A549 (cell line): ENCODE measurements around the gene LRRC61.

Experiments used
- CHD2 ChIP-seq: fragments of 150-350 bp; IDR thresholded peaks from 2 replicates; pipeline ENCODE4 v1.6.1; 2014; ENCODE audit warnings: low read length; ENCODE audit not compliant: partially characterized antibody
- EHMT2 ChIP-seq: fragments of 200-600 bp; sonication (generic); IDR thresholded peaks from 2 replicates; pipeline ENCODE4 v1.6.1; 2016; ENCODE audit warnings: antibody characterized with exemption, low read depth, mild to moderate bottlenecking, moderate library complexity
- JUN ChIP-seq, 2 experiments: fragments of >200 bp; sonication (Bioruptor Twin); formaldehyde crosslinking; IDR thresholded peaks; 2 replicates in 1 of 2; 3 replicates in 1 of 2; pipeline ENCODE4 v1.6.1; 2016 to 2017
- KDM1A ChIP-seq: fragments of 200-600 bp; sonication (generic); IDR thresholded peaks from 2 replicates; pipeline ENCODE4 v1.6.1; 2016; ENCODE audit warnings: low read depth, mild to moderate bottlenecking
- KDM5A ChIP-seq: fragments of 200-600 bp; sonication (generic); IDR thresholded peaks from 2 replicates; pipeline ENCODE4 v1.6.1; 2016; ENCODE audit warnings: antibody characterized with exemption, mild to moderate bottlenecking
- MAX ChIP-seq: IDR thresholded peaks from 2 replicates; pipeline ENCODE4 v1.6.1; 2012
- MYC ChIP-seq: IDR thresholded peaks from 2 replicates; pipeline ENCODE4 v1.6.1; 2012; ENCODE audit warnings: mild to moderate bottlenecking, inconsistent platforms, low read length, improper control_type of control experiment, borderline replicate concordance
- POLR2A ChIP-seq: IDR thresholded peaks from 2 replicates; pipeline ENCODE4 v1.6.1; 2012; ENCODE audit warnings: mild to moderate bottlenecking, low read length
- RAD21 ChIP-seq, 2 experiments: fragments of >200 bp in 1 of 2; sonication (Bioruptor Twin) in 1 of 2; formaldehyde crosslinking in 1 of 2; IDR thresholded peaks in 1 of 2; conservative IDR thresholded peaks in 1 of 2; 2 replicates in 1 of 2; 3 replicates in 1 of 2; pipeline ENCODE4 v1.6.1; 2012 to 2018; ENCODE audit warnings: inconsistent platforms in 1 of 2
- SREBF2 ChIP-seq: fragments of 450-650 bp; IDR thresholded peaks from 2 replicates; pipeline ENCODE4 v1.6.1; 2014; ENCODE audit warnings: mild to moderate bottlenecking, moderate library complexity
- ZFP36 ChIP-seq: fragments of 450-650 bp; IDR thresholded peaks from 2 replicates; pipeline ENCODE4 v1.6.1; 2014; ENCODE audit warnings: borderline replicate concordance; ENCODE audit not compliant: partially characterized antibody
- TF ChIP-seq, protein P1 (sequence below): fragments of >200 bp; sonication (Bioruptor Twin); formaldehyde crosslinking; IDR thresholded peaks from 3 replicates; pipeline ENCODE4 v1.5.1; 2016
- TF ChIP-seq, protein P2 (sequence below): fragments of >200 bp; sonication (Bioruptor Twin); formaldehyde crosslinking; IDR thresholded peaks from 2 replicates; pipeline ENCODE4 v1.6.1; 2016
- TF ChIP-seq, protein P3 (sequence below): fragments of >200 bp; sonication (Bioruptor Twin); formaldehyde crosslinking; IDR thresholded peaks from 3 replicates; pipeline ENCODE4 v1.6.1; 2016

GRCh38 chr7:150335774-150336112, 12.6 kb downstream of the LRRC61 start:
- TF ChIP-seq ZFP36: no peak
- TF ChIP-seq, protein P1, sequence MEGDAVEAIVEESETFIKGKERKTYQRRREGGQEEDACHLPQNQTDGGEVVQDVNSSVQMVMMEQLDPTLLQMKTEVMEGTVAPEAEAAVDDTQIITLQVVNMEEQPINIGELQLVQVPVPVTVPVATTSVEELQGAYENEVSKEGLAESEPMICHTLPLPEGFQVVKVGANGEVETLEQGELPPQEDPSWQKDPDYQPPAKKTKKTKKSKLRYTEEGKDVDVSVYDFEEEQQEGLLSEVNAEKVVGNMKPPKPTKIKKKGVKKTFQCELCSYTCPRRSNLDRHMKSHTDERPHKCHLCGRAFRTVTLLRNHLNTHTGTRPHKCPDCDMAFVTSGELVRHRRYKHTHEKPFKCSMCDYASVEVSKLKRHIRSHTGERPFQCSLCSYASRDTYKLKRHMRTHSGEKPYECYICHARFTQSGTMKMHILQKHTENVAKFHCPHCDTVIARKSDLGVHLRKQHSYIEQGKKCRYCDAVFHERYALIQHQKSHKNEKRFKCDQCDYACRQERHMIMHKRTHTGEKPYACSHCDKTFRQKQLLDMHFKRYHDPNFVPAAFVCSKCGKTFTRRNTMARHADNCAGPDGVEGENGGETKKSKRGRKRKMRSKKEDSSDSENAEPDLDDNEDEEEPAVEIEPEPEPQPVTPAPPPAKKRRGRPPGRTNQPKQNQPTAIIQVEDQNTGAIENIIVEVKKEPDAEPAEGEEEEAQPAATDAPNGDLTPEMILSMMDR: no peak
- TF ChIP-seq SREBF2: no peak
- no peak for TF ChIP-seq POLR2A
- TF ChIP-seq, protein P2, sequence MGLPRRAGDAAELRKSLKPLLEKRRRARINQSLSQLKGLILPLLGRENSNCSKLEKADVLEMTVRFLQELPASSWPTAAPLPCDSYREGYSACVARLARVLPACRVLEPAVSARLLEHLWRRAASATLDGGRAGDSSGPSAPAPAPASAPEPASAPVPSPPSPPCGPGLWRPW: no peak
- TF ChIP-seq, protein P3, sequence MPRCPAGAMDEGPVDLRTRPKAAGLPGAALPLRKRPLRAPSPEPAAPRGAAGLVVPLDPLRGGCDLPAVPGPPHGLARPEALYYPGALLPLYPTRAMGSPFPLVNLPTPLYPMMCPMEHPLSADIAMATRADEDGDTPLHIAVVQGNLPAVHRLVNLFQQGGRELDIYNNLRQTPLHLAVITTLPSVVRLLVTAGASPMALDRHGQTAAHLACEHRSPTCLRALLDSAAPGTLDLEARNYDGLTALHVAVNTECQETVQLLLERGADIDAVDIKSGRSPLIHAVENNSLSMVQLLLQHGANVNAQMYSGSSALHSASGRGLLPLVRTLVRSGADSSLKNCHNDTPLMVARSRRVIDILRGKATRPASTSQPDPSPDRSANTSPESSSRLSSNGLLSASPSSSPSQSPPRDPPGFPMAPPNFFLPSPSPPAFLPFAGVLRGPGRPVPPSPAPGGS: no peak
- TF ChIP-seq EHMT2: no peak
- TF ChIP-seq CHD2: no peak
- TF ChIP-seq MYC: no peak
- no peak for TF ChIP-seq MAX
- no peak for TF ChIP-seq KDM5A
- TF ChIP-seq RAD21 (conservative IDR thresholded peaks at IDR 0.05 in 1 of 2, IDR thresholded peaks at IDR 0.05 in 1 of 2): no peak
- TF ChIP-seq JUN (IDR thresholded peaks at IDR 0.05): no peak
- TF ChIP-seq KDM1A: no peak
